ENCODE data around the gene MPIG6B. TPM values are rescaled to one million over a fixed set of nuclear protein-coding genes. Genes with fewer than 3 reads are reported as not detected.

MPIG6B gene, protein sequence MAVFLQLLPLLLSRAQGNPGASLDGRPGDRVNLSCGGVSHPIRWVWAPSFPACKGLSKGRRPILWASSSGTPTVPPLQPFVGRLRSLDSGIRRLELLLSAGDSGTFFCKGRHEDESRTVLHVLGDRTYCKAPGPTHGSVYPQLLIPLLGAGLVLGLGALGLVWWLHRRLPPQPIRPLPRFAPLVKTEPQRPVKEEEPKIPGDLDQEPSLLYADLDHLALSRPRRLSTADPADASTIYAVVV
- 0.23 TPM for total RNA-seq (2013)
- under 1 TPM; 0.09 to 0.75 (median 0.68) TPM for polyA plus RNA-seq
- polyA minus RNA-seq = 0.32 TPM in 1 of 2 replicates, not detected in the other
- total RNA-seq = 0 to 1.1 (median 0.08) reads per million in 11 experiments

DNA sequence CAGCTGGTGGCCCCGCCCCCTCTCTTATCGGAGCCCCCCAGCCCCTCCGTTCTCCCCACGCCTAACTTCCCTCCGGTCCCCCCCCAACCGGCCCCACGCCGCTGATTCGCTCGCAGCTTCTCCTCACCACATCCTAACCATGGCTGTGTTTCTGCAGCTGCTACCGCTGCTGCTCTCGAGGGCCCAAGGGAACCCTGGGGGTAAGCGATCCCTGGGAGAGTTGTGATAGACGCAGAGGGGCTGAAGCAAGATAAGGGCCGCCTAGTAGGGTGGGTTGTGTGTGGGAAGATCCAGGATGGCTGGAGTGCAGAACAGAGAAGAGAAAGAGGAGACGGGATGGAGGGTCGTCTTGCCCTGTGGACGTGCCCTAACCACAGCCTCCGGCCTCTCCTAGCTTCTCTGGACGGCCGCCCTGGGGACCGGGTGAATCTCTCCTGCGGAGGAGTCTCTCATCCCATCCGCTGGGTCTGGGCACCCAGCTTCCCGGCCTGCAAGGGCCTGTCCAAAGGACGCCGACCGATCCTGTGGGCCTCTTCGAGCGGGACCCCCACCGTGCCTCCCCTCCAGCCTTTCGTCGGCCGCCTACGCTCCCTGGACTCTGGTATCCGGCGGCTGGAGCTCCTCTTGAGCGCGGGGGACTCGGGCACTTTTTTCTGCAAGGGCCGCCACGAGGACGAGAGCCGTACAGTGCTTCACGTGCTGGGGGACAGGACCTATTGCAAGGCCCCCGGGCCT lies at the start of gene MPIG6B:
TSS of gene MPIG6B (plus strand) at position 129 of the 735 bp plus-strand sequence. CDS start at position 140, 11 bp downstream.
- Histone ChIP-seq H3K4me2 (replicated peaks; ENCODE audit: extremely low read depth, low read length, poor library complexity, severe bottlenecking) (no peak within 1 kb of the TSS), H3K9ac (ENCODE audit: insufficient read depth, low read length, poor library complexity, severe bottlenecking) (no peak within 1 kb of the TSS), H3K9me3 (replicated peaks in 1 of 2; ENCODE audit: control insufficient read depth in 1 of 2, insufficient read depth in 1 of 2, low read length in 2 of 2) (no peaks in the 10 kb centered on the region), H2AFZ (ENCODE audit: insufficient read depth, low read depth, low read length, poor library complexity, severe bottlenecking) (no peak within 1 kb of the TSS), H3K4me3 (replicated peaks in 1 of 3; ENCODE audit: low read depth in 2 of 3, low read length in 3 of 3) (no peak within 1 kb of the TSS), H3K4me1 (ENCODE audit: control insufficient read depth in 1 of 2, insufficient read depth in 2 of 2, low read length in 2 of 2) (peaks cover 30 to 32% of the 10 kb centered on the region in 2 donors), H3K36me3 (replicated peaks in 1 of 2; ENCODE audit: control insufficient read depth in 1 of 2, insufficient read depth in 2 of 2, low read length in 2 of 2) (no peaks in the 10 kb centered on the region), H3K27ac (ENCODE audit: low read depth in 1 of 2, low read length in 2 of 2) (no peak within 1 kb of the TSS), H3K27me3 (ENCODE audit: control insufficient read depth in 2 of 2, insufficient read depth in 2 of 2, low read length in 2 of 2) (no peaks in the 10 kb centered on the region), H4K20me1 (ENCODE audit: insufficient read depth, low read length) (no peaks in the 10 kb centered on the region), H3K79me2 (ENCODE audit: insufficient read depth, low read length) (peaks cover 1% of the 10 kb centered on the region)
- Mint-ChIP-seq H3K9me3 (peaks cover 0 to 3% (median 0%) of the 10 kb centered on the region in 7 donors), H3K27ac (peak within 1 kb of the TSS in 2 of 7 donors; percentile 2 to 5), H3K27me3 (ENCODE audit: low read depth in 3 of 3) (peaks cover 5 to 19% (median 13%) of the 10 kb centered on the region in 3 donors), H3K36me3 (peaks cover 26 to 30% of the 10 kb centered on the region in 2 donors), H3K4me3 (peak within 1 kb of the TSS in 1 of 2 donors; percentile 40), H3K4me1 (peaks cover 41% of the 10 kb centered on the region)
- DNase-seq = no peak
- 43% methylated on average over 36 of the region's 46 CpGs for WGBS (ENCODE audit: insufficient coverage)
- intact Hi-C loops (cut with micrococcal nuclease) = loop anchor here in 1 of 2 donors (10.0 kb wide), 1 partner anchor 111 kb away; no protein-coding TSS in a partner anchor
- TF ChIP-seq, protein P1, sequence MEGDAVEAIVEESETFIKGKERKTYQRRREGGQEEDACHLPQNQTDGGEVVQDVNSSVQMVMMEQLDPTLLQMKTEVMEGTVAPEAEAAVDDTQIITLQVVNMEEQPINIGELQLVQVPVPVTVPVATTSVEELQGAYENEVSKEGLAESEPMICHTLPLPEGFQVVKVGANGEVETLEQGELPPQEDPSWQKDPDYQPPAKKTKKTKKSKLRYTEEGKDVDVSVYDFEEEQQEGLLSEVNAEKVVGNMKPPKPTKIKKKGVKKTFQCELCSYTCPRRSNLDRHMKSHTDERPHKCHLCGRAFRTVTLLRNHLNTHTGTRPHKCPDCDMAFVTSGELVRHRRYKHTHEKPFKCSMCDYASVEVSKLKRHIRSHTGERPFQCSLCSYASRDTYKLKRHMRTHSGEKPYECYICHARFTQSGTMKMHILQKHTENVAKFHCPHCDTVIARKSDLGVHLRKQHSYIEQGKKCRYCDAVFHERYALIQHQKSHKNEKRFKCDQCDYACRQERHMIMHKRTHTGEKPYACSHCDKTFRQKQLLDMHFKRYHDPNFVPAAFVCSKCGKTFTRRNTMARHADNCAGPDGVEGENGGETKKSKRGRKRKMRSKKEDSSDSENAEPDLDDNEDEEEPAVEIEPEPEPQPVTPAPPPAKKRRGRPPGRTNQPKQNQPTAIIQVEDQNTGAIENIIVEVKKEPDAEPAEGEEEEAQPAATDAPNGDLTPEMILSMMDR (IDR thresholded peaks at IDR 0.05) = no peak

DNA sequence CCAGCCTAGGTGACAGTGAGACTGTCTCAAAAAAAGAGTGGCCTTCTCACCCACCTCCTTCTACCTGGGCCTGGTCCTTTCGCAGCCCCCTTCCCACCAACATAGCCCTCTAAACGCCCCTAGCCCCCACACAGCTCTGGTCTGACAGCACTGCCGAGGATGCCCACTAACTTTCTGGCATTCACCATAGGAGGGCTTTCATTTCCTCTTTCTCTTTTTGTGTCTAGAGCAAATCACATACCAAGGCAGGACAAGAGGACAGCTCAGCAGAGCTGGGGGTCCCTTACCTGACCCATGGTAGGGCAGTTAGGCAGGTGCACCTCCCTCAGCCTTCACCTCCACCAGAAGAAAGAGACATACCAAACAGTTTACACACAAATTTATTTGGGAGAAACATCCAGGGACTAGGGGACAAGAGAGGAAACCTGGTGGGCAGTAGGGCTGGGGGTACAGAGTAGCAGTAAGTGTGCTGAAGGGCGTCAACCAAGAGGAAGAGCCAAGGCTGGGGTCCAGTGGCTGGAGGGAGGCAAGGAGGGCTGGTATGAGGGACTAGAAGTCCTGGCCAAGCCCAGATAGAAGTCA lies 46.8 kb upstream of the MPIG6B start:
- H3K4me3 ChIP-seq (replicated peaks in 1 of 3; ENCODE audit: low read depth in 2 of 3, low read length in 3 of 3) = no peak overlapping the region
- H3K9ac ChIP-seq (ENCODE audit: insufficient read depth, low read length, poor library complexity, severe bottlenecking) = no peak overlapping the region
- H3K27ac ChIP-seq (ENCODE audit: low read depth in 1 of 2, low read length in 2 of 2) = no peak overlapping the region
- peaks cover 12 to 14% of the 10 kb centered on the region in 2 donors for H3K4me1 ChIP-seq (ENCODE audit: control insufficient read depth in 1 of 2, insufficient read depth in 2 of 2, low read length in 2 of 2)
- H3K36me3 ChIP-seq (replicated peaks in 1 of 2; ENCODE audit: control insufficient read depth in 1 of 2, insufficient read depth in 2 of 2, low read length in 2 of 2) = peaks cover 19 to 27% of the 10 kb centered on the region in 2 donors
- H3K4me1 Mint-ChIP-seq = peaks cover 21% of the 10 kb centered on the region
- H3K9me3 Mint-ChIP-seq = peaks cover 0 to 6% (median 0%) of the 10 kb centered on the region in 7 donors
- intact Hi-C loops (cut with micrococcal nuclease) = loop anchor here (5.0 to 10.0 kb wide), 2 partner anchors 91 to 278 kb away; partner anchors contain the start of genes NELFE (in 1 of the 2) and SKIC2 (in 1 of the 2)
- peaks cover under 1 to 5% (median 2%) of the 10 kb centered on the region in 3 donors for H3K27me3 Mint-ChIP-seq (ENCODE audit: low read depth in 3 of 3)
- H4K20me1 ChIP-seq (ENCODE audit: insufficient read depth, low read length) = no peaks in the 10 kb centered on the region
- H3K4me3 Mint-ChIP-seq = no peak overlapping the region
- H3K4me2 ChIP-seq (replicated peaks; ENCODE audit: extremely low read depth, low read length, poor library complexity, severe bottlenecking) = no peak overlapping the region
- H3K9me3 ChIP-seq (replicated peaks in 1 of 2; ENCODE audit: control insufficient read depth in 1 of 2, insufficient read depth in 1 of 2, low read length in 2 of 2) = no peaks in the 10 kb centered on the region
- WGBS (ENCODE audit: insufficient coverage) = 42% methylated on average over 4 of the region's 4 CpGs
- no peak overlapping the region for H2AFZ ChIP-seq (ENCODE audit: insufficient read depth, low read depth, low read length, poor library complexity, severe bottlenecking)
- no peak for DNase-seq
- H3K36me3 Mint-ChIP-seq = peaks cover 28 to 32% of the 10 kb centered on the region in 2 donors
- H3K27me3 ChIP-seq (ENCODE audit: control insufficient read depth in 2 of 2, insufficient read depth in 2 of 2, low read length in 2 of 2) = no peaks in the 10 kb centered on the region
- no peaks in the 10 kb centered on the region for H3K79me2 ChIP-seq (ENCODE audit: insufficient read depth, low read length)
- TF ChIP-seq, protein P1 (IDR thresholded peaks at IDR 0.05) = no peak
- peak overlapping the region in 3 of 7 donors; percentile 1 to 41 (median 12) for H3K27ac Mint-ChIP-seq
